Astrocyte (in vitro differentiated cells and primary cell): ENCODE results near the gene STXBP3. TPM values are rescaled to one million over a fixed set of nuclear protein-coding genes. Genes with fewer than 3 reads are reported as not detected.
A peak's percentile ranks its signal among the peaks of the same experiment; 100 is the strongest.

Experiments
- DNase-seq: peaks from one replicate; pipeline ENCODE4 v3.0.0-alpha.2; 2010; ENCODE audit warnings: low read depth
- FAIRE-seq: peaks from 2 replicates; lab custom pipeline; 2011; peaks lifted over from hg19 to GRCh38; lab: Jason Lieb, UNC
- H2AFZ ChIP-seq: 2 replicates; pipeline ENCODE4 v1.6.0; 2012; ENCODE audit warnings: low read depth, low read length, inconsistent platforms
- H3K27ac ChIP-seq: 2 replicates; pipeline ENCODE4 v1.5.1; 2011; ENCODE audit warnings: low read depth, low read length, inconsistent platforms
- H3K27me3 ChIP-seq: 2 replicates; pipeline ENCODE4 v1.6.0; 2011; ENCODE audit warnings: low read length, inconsistent platforms; ENCODE audit not compliant: insufficient read depth
- H3K36me3 ChIP-seq: 2 replicates; pipeline ENCODE4 v1.5.1; 2011; ENCODE audit warnings: low read length, inconsistent platforms; ENCODE audit not compliant: insufficient read depth
- H3K4me1 ChIP-seq: 2 replicates; pipeline ENCODE4 v1.5.1; 2011; ENCODE audit warnings: low read length, inconsistent platforms; ENCODE audit not compliant: insufficient read depth
- H3K4me2 ChIP-seq: 2 replicates; pipeline ENCODE4 v1.6.0; 2012; ENCODE audit warnings: low read length, inconsistent platforms
- H3K4me3 ChIP-seq: 2 replicates; pipeline ENCODE4 v1.5.1; 2011; ENCODE audit warnings: low read depth, mild to moderate bottlenecking, low read length, inconsistent platforms; ENCODE audit not compliant: insufficient read depth
- H3K79me2 ChIP-seq: 2 replicates; pipeline ENCODE4 v1.6.0; 2012; ENCODE audit warnings: mild to moderate bottlenecking, low read length, inconsistent platforms; ENCODE audit not compliant: insufficient read depth
- H3K9ac ChIP-seq: 2 replicates; pipeline ENCODE4 v1.6.0; 2012; ENCODE audit warnings: mild to moderate bottlenecking, low read length, inconsistent platforms
- H3K9me3 ChIP-seq: 2 replicates; pipeline ENCODE4 v1.5.1; 2012; ENCODE audit warnings: low read depth, mild to moderate bottlenecking, low read length, inconsistent platforms; ENCODE audit not compliant: insufficient read depth
- H4K20me1 ChIP-seq: 2 replicates; pipeline ENCODE4 v1.6.0; 2012; ENCODE audit warnings: low read length, inconsistent platforms; ENCODE audit not compliant: insufficient read depth
- H3K27ac Mint-ChIP-seq: one replicate; pipeline ENCODE4 v1.8.0; 2021; ENCODE audit warnings: mild to moderate bottlenecking, mixed read lengths; ENCODE audit not compliant: unreplicated experiment
- H3K27me3 Mint-ChIP-seq: one replicate; pipeline ENCODE4 v1.8.0; 2021; ENCODE audit warnings: low read depth, mixed read lengths; ENCODE audit not compliant: unreplicated experiment
- H3K36me3 Mint-ChIP-seq: one replicate; pipeline ENCODE4 v1.8.0; 2021; ENCODE audit warnings: low read depth, mixed read lengths; ENCODE audit not compliant: unreplicated experiment
- H3K4me1 Mint-ChIP-seq: one replicate; pipeline ENCODE4 v1.8.0; 2021; ENCODE audit warnings: low read depth, mixed read lengths; ENCODE audit not compliant: unreplicated experiment
- H3K4me3 Mint-ChIP-seq: one replicate; pipeline ENCODE4 v1.8.0; 2021; ENCODE audit warnings: mild to moderate bottlenecking, moderate library complexity, mixed read lengths; ENCODE audit not compliant: unreplicated experiment
- H3K9me3 Mint-ChIP-seq: one replicate; pipeline ENCODE4 v1.8.0; 2021; ENCODE audit warnings: mild to moderate bottlenecking, mixed read lengths; ENCODE audit not compliant: unreplicated experiment
- EZH2 ChIP-seq: IDR thresholded peaks from 2 replicates; pipeline ENCODE4 v1.6.1; 2012; ENCODE audit warnings: mild to moderate bottlenecking, low read length, inconsistent platforms; ENCODE audit not compliant: insufficient read depth
- total RNA-seq: library from RNA; stranded (reverse); gene quantifications from 2 replicates; pipeline ENCODE4 v1.2.1, GENCODE V29; 2021
- TF ChIP-seq, protein P1 (sequence below): IDR thresholded peaks from 2 replicates; pipeline ENCODE4 v1.5.1; 2011; ENCODE audit warnings: low read depth, mild to moderate bottlenecking, inconsistent platforms, low read length, moderate library complexity; ENCODE audit not compliant: insufficient read depth

STXBP3 gene
- total RNA-seq, 1 donor from 2014 or later: 48.5 TPM

DNA sequence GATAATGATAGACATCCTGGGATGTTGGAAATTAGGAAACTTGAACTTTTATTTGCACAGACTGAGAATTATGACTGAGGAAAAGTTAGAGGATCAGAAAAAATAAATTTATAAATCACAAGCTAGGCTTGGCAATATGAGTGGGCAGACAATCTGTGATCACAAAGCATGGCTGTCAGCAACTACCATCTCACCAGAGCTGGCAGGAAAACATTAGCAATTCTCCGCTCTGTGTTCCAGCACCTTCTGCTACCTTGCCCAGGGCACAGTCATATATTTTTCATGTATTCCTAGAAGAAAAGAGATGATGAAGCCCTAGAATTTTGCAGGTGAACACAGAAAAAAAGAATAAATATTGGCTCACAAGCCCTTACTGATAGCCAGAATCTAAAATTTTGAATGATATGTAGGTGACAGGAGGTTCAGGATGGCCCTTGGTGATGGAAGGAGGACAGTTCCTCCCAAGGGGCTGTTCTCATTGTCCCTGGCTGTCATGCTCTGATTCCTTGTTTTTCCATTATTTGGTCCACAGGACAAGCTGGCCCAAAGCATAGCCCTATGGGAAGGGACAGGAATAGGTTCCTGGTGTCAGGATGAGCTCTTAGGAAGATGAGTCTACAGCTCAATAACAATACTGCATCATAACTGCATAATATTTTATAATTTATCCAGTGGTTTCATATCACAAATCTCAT, 12.2 kb upstream of the STXBP3 start:
- Histone ChIP-seq H3K9ac (no peak overlapping the region), H3K27me3 (peaks cover 10% of the 10 kb centered on the region), H3K79me2 (no peaks in the 10 kb centered on the region), H3K9me3 (no peaks in the 10 kb centered on the region), H3K27ac (no peak overlapping the region), H3K4me2 (no peak overlapping the region), H3K4me1 (no peaks in the 10 kb centered on the region), H4K20me1 (no peaks in the 10 kb centered on the region), H3K36me3 (no peaks in the 10 kb centered on the region), H2AFZ (no peak overlapping the region), H3K4me3 (no peak overlapping the region)
- no peak for TF ChIP-seq EZH2
- TF ChIP-seq, protein P1, sequence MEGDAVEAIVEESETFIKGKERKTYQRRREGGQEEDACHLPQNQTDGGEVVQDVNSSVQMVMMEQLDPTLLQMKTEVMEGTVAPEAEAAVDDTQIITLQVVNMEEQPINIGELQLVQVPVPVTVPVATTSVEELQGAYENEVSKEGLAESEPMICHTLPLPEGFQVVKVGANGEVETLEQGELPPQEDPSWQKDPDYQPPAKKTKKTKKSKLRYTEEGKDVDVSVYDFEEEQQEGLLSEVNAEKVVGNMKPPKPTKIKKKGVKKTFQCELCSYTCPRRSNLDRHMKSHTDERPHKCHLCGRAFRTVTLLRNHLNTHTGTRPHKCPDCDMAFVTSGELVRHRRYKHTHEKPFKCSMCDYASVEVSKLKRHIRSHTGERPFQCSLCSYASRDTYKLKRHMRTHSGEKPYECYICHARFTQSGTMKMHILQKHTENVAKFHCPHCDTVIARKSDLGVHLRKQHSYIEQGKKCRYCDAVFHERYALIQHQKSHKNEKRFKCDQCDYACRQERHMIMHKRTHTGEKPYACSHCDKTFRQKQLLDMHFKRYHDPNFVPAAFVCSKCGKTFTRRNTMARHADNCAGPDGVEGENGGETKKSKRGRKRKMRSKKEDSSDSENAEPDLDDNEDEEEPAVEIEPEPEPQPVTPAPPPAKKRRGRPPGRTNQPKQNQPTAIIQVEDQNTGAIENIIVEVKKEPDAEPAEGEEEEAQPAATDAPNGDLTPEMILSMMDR: no peak
- Mint-ChIP-seq H3K27ac (no peak overlapping the region), H3K4me3 (no peak overlapping the region), H3K4me1 (no peaks in the 10 kb centered on the region), H3K36me3 (no peaks in the 10 kb centered on the region), H3K27me3 (peaks cover 8% of the 10 kb centered on the region), H3K9me3 (no peaks in the 10 kb centered on the region)
- no peak for DNase-seq
- no peak for FAIRE-seq

DNA sequence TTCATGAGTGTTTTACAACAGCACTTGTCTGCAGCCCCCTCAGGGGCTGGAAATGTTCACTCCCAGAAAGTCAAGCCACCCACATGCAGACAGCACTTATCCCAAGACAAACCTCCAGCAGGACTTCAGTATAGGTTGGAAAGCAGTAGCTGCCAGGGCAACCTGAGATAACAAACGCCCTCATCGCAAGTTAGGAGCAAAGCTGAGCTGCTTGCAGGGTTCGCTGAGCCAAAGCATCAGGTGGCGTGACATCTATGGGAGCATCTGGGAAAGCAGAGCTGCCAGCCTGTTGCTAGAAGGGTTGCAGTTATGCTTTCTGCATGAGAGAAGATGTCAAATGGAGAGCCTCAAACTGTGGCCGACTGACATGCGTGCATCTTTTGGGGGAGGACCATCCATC, 4.2 kb upstream of the STXBP3 start:
- Mint-ChIP-seq H3K4me3 (no peak overlapping the region), H3K9me3 (no peaks in the 10 kb centered on the region), H3K27me3 (peaks cover 10% of the 10 kb centered on the region), H3K36me3 (no peaks in the 10 kb centered on the region), H3K4me1 (no peaks in the 10 kb centered on the region), H3K27ac (no peak overlapping the region)
- no peaks in the 10 kb centered on the region for H3K9me3 ChIP-seq
- peaks cover 5% of the 10 kb centered on the region for H3K27me3 ChIP-seq
- no peaks in the 10 kb centered on the region for H3K4me1 ChIP-seq
- no peaks in the 10 kb centered on the region for H3K36me3 ChIP-seq
- DNase-seq (no peak), FAIRE-seq (no peak)
- TF ChIP-seq, protein P1: no peak
- no peak for TF ChIP-seq EZH2
- H3K27ac ChIP-seq: no peak overlapping the region
- H3K4me3 ChIP-seq: no peak overlapping the region
- no peak overlapping the region for H2AFZ ChIP-seq
- H3K79me2 ChIP-seq: peaks cover under 1% of the 10 kb centered on the region
- no peak overlapping the region for H3K4me2 ChIP-seq
- no peaks in the 10 kb centered on the region for H4K20me1 ChIP-seq
- no peak overlapping the region for H3K9ac ChIP-seq

DNA sequence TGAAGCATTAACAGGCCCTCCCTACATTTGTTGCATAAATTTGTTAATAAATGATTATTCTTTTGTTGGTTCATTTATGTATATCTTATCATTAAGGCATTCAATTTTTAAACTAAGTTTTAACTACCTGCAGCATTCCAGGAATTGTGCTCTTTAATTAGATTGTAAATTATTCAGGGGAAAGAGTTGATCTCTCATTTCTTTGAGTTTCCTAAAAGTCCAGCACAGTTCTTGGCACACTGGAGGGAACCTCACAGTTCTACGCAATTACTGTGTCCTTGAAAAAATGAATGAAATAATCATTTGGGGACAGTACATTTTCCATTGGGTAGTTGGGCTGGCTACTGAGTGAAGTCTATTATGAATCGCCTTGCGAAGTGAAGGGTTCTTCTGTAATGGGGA, 493 bp upstream of the STXBP3 start:
- Mint-ChIP-seq H3K4me1 (peaks cover 6% of the 10 kb centered on the region), H3K36me3 (no peaks in the 10 kb centered on the region), H3K9me3 (no peaks in the 10 kb centered on the region), H3K4me3 (peak overlapping the region; percentile 99), H3K27me3 (peaks cover 4% of the 10 kb centered on the region), H3K27ac (peak overlapping the region; percentile 95)
- H3K4me3 ChIP-seq: no peak overlapping the region
- peaks cover 37% of the 10 kb centered on the region for H3K79me2 ChIP-seq
- H3K4me2 ChIP-seq: peak overlapping the region; percentile 61
- no peak overlapping the region for H3K27ac ChIP-seq
- no peaks in the 10 kb centered on the region for H3K9me3 ChIP-seq
- no peak overlapping the region for H3K9ac ChIP-seq
- no peak for TF ChIP-seq EZH2
- TF ChIP-seq, protein P1: no peak
- peaks cover 19% of the 10 kb centered on the region for H4K20me1 ChIP-seq
- FAIRE-seq (no peak), DNase-seq (no peak)
- peaks cover 2% of the 10 kb centered on the region for H3K36me3 ChIP-seq
- peak overlapping the region; percentile 83 for H2AFZ ChIP-seq
- peaks cover 5% of the 10 kb centered on the region for H3K27me3 ChIP-seq
- H3K4me1 ChIP-seq: no peaks in the 10 kb centered on the region
